Neuronal stem cell (in vitro differentiated cells): Measurements from ENCODE around the gene POLN.

ENCODE experiments used
- DNase-seq: peaks from one replicate; pipeline ENCODE4 v3.0.0-alpha.2; 2013; ENCODE audit warnings: low spot score
- H2AFZ ChIP-seq: one replicate; pipeline ENCODE4 v1.6.1; 2013; ENCODE audit warnings: mild to moderate bottlenecking, low read length, inconsistent platforms
- H2AK5ac ChIP-seq: 2 replicates; pipeline ENCODE4 v1.6.1; 2013; ENCODE audit warnings: low read depth, mild to moderate bottlenecking, inconsistent platforms, low read length, moderate library complexity, mixed read lengths
- H2BK120ac ChIP-seq: 2 replicates; pipeline ENCODE4 v1.6.1; 2013; ENCODE audit warnings: low read depth, mild to moderate bottlenecking, inconsistent platforms, low read length, moderate library complexity, mixed read lengths
- H2BK12ac ChIP-seq: one replicate; pipeline ENCODE4 v1.6.1; 2013; ENCODE audit warnings: low read length, inconsistent platforms
- H2BK15ac ChIP-seq: 2 replicates; pipeline ENCODE4 v1.6.1; 2013; ENCODE audit warnings: mild to moderate bottlenecking, low read length, inconsistent platforms, mixed read lengths
- H2BK5ac ChIP-seq: one replicate; pipeline ENCODE4 v1.6.1; 2013; ENCODE audit warnings: inconsistent platforms, mild to moderate bottlenecking, low read length, moderate library complexity
- H3K14ac ChIP-seq: one replicate; pipeline ENCODE4 v1.6.1; 2013; ENCODE audit warnings: low read length, inconsistent platforms
- H3K18ac ChIP-seq: 2 replicates; pipeline ENCODE4 v1.6.1; 2013; ENCODE audit warnings: low read length, inconsistent platforms
- H3K23ac ChIP-seq: 2 replicates; pipeline ENCODE4 v1.6.1; 2013; ENCODE audit warnings: low read depth, mild to moderate bottlenecking, mixed read lengths, low read length, inconsistent platforms; ENCODE audit not compliant: poor library complexity
- H3K27ac ChIP-seq: replicated peaks from 3 replicates; pipeline ENCODE4 v1.5.1; 2013; ENCODE audit warnings: low read length, inconsistent platforms
- H3K27me3 ChIP-seq, 3 experiments: 2 replicates each; pipeline ENCODE4 v1.6.1; 2013; ENCODE audit warnings: low read length in 3 of 3, mild to moderate bottlenecking in 2 of 3, inconsistent platforms in 1 of 3, low read depth in 1 of 3, mixed read lengths in 1 of 3, moderate library complexity in 1 of 3; ENCODE audit not compliant: control insufficient read depth in 3 of 3, insufficient read depth in 3 of 3
- H3K36me3 ChIP-seq, 2 donors: replicated peaks in 1 of 2; 2 replicates each; pipeline ENCODE4 v1.6.1; 2013; ENCODE audit warnings: low read length in 2 of 2; ENCODE audit not compliant: control insufficient read depth in 2 of 2, insufficient read depth in 2 of 2
- H3K4ac ChIP-seq: 2 replicates; pipeline ENCODE4 v1.6.1; 2013; ENCODE audit warnings: inconsistent platforms, mild to moderate bottlenecking, low read length, moderate library complexity
- H3K4me1 ChIP-seq, 2 donors: 1 replicate in 1 of 2; 2 replicates in 1 of 2; pipeline ENCODE4 v1.6.1; 2013; ENCODE audit warnings: low read length in 2 of 2, low read depth in 1 of 2; ENCODE audit not compliant: control insufficient read depth in 2 of 2, insufficient read depth in 1 of 2
- H3K4me2 ChIP-seq: one replicate; pipeline ENCODE4 v1.6.1; 2013; ENCODE audit warnings: mild to moderate bottlenecking, low read length, inconsistent platforms; ENCODE audit not compliant: insufficient read depth, poor library complexity, severe bottlenecking
- H3K4me3 ChIP-seq, 2 donors: 2 replicates each; pipeline ENCODE4 v1.5.1; 2013; ENCODE audit warnings: low read length in 2 of 2, mild to moderate bottlenecking in 2 of 2, inconsistent platforms in 1 of 2, moderate library complexity in 1 of 2
- H3K79me1 ChIP-seq: one replicate; pipeline ENCODE4 v1.6.1; 2013; ENCODE audit warnings: low read depth, mild to moderate bottlenecking, inconsistent platforms, low read length, moderate library complexity
- H3K9ac ChIP-seq: one replicate; pipeline ENCODE4 v1.6.1; 2013; ENCODE audit warnings: mild to moderate bottlenecking, low read depth, low read length, inconsistent platforms; ENCODE audit not compliant: poor library complexity
- H3K9me3 ChIP-seq, 2 donors: replicated peaks in 1 of 2; 2 replicates each; pipeline versions ENCODE3 to v1.6.1; 2013; ENCODE audit warnings: low read length in 2 of 2, mild to moderate bottlenecking in 2 of 2, inconsistent platforms in 1 of 2, low read depth in 1 of 2, mixed read lengths in 1 of 2, moderate library complexity in 1 of 2; ENCODE audit not compliant: control insufficient read depth in 2 of 2, insufficient read depth in 1 of 2
- H4K8ac ChIP-seq: one replicate; pipeline ENCODE4 v1.6.1; 2013; ENCODE audit warnings: low read depth, mild to moderate bottlenecking, inconsistent platforms, low read length, moderate library complexity
- H4K91ac ChIP-seq: one replicate; pipeline ENCODE4 v1.6.1; 2013; ENCODE audit warnings: low read length, low read depth, mild to moderate bottlenecking, inconsistent platforms; ENCODE audit not compliant: poor library complexity
- WGBS, 2 donors: extraction: QIAGEN DNeasy Blood & Tissue Kit; methylation state at CpG; one replicate each; pipeline ENCODE4 v1.1.7; 2013; ENCODE audit warnings: missing lambda C conversion rate in 2 of 2, mixed read lengths in 1 of 2; ENCODE audit not compliant: insufficient read length in 2 of 2, insufficient replicate concordance in 1 of 2; ENCODE audit errors: extremely low coverage in 2 of 2; 5-methylcytosine and 5-hydroxymethylcytosine counted together

Gene POLN

DNA sequence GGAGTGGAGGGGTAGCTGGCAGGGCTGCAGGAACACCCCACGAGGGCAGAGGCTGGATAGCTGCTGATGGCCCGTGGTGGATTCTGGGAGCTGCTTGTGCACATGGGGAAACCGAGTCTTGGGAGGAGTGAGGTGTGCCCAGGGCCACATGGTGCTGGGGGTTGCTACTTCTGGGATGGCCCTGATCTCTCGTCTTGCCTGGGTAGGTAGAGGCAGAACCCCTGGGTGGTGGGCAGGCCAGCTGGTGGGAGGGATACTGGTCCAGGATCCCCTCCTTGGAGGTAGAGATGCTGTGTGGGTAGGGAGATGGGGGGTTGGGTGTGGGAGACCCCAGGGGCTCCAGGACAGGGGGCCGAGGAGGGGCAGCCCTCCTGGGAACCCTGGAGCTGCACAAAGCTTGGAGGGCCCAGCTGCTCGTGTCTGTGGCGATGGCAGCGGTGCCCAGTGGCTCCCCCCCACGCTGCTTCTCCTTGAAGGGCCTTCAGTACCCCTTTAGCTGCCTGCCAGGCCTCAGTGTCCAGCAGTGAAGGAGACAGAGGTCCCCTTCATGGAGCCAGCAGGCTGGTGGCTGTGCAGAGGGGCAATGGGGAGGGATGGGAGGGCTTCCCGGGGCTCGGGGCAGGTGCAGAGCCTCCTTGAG lies 179.6 kb downstream of the POLN start:
- H4K91ac ChIP-seq: no peak overlapping the region
- H3K27ac ChIP-seq: no peak overlapping the region
- H2BK12ac ChIP-seq: no peak overlapping the region
- no peak overlapping the region for H3K4ac ChIP-seq
- H2AK5ac ChIP-seq: no peak overlapping the region
- H3K23ac ChIP-seq: peak overlapping the region; percentile 85
- no peaks in the 10 kb centered on the region for H3K9me3 ChIP-seq
- H2BK15ac ChIP-seq: no peak overlapping the region
- peaks cover 7% of the 10 kb centered on the region for H3K79me1 ChIP-seq
- peak overlapping the region in 1 of 2 donors; percentile 12 for H3K4me3 ChIP-seq
- peaks cover 1 to 23% of the 10 kb centered on the region in 2 donors for H3K4me1 ChIP-seq
- no peak for DNase-seq
- peak overlapping the region; percentile 31 for H3K14ac ChIP-seq
- H3K4me2 ChIP-seq: no peak overlapping the region
- no peak overlapping the region for H3K18ac ChIP-seq
- H2BK5ac ChIP-seq: peak overlapping the region; percentile 60
- no peak overlapping the region for H3K9ac ChIP-seq
- no peak overlapping the region for H4K8ac ChIP-seq
- no peak overlapping the region for H2AFZ ChIP-seq
- no CpG with 5 or more reads among the region's 11 CpGs for WGBS, 2 donors
- peaks cover 0 to 37% (median 12%) of the 10 kb centered on the region in 3 experiments for H3K27me3 ChIP-seq
- peaks cover 0 to 44% of the 10 kb centered on the region in 2 donors for H3K36me3 ChIP-seq
- no peak overlapping the region for H2BK120ac ChIP-seq

DNA sequence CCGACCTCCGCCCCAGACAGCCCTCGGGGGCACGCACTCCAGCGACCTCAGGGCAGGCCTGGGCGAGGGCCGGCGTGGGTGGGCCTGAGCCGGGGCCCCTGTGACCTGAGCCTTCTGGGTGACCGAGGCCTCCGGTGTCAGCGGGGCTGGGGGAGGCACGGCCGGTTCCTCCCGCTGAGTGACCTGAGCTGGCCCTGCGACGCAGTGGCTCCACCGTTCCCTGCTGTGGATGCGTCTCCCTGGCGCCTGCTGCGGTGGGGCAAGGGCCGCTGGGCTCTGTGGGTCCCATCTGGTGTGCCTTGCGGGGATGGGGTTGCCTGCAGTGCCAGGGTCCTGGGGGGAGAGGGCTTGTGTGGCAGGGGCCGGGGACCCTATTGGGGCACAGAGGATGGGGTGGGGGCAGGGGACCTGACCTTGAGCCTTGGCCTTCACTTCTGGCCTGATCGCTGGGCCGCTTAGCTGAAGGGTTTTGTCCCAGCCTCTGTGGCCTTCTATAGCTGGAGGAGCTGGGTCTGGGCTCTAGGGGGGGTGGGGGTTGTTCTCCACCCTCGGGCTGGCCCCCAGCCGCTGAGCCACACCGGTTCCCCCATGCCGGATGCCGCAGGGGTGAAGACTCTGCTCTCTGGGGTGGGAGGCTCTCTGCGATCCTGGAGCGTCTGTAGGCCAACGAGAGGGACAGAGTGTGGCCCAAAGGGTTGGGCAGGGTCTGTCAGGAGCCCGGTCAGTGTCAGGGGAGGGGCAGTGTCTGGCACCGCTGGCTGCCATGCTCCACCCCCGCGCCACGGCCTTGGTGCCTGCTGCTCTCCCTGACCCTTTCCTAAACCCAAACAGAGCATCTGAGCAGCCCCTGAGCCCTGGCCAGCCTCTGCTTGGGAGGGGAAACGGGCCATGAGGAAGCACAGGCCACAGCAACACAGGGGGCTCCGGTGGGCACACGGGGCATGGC lies 180.5 kb downstream of the POLN start:
- Histone ChIP-seq H3K14ac (peak overlapping the region; percentile 4), H3K27me3 (peaks cover 0 to 41% (median 12%) of the 10 kb centered on the region in 3 experiments), H3K4me3 (peak overlapping the region; percentile 10 to 71), H3K4me1 (peaks cover 1 to 24% of the 10 kb centered on the region in 2 donors), H3K36me3 (peaks cover 0 to 43% of the 10 kb centered on the region in 2 donors), H2BK15ac (no peak overlapping the region), H2AFZ (no peak overlapping the region), H3K27ac (no peak overlapping the region), H4K8ac (no peak overlapping the region), H3K4ac (peak overlapping the region; percentile 23), H2AK5ac (peak overlapping the region; percentile 68), H3K9me3 (no peaks in the 10 kb centered on the region), H2BK120ac (no peak overlapping the region), H3K18ac (no peak overlapping the region), H2BK5ac (peak overlapping the region; percentile 60), H3K4me2 (peak overlapping the region; percentile 86), H2BK12ac (no peak overlapping the region), H3K9ac (peak overlapping the region; percentile 60), H3K23ac (peak overlapping the region; percentile 85), H4K91ac (no peak overlapping the region), H3K79me1 (peaks cover 7% of the 10 kb centered on the region)
- no peak for DNase-seq
- WGBS, 2 donors: no CpG with 5 or more reads among the region's 42 CpGs

DNA sequence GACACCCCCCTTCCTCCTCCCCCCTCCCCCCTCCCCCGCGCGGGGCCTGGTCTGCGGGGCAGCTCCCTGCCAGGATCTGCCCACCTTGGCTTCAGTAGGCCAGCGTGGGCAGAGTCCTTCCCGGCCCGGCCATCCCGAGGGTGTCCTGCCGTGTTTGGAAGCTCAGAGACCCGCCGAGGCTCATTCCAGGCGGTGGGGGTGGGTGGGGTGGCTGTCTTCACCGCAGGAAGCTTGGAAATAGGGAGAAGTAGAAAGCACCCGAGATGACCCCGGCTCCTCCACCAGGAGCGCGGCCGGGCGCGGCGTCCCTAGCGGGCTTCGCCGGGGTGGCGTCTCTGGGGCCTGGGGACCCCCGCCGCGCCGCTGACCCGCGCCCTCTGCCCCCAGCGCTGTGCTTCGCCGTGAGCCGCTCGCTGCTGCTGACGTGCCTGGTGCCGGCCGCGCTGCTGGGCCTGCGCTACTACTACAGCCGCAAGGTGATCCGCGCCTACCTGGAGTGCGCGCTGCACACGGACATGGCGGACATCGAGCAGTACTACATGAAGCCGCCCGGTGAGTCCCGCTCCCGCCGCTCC lies 181.2 kb downstream of the POLN start:
- no peak overlapping the region for H3K23ac ChIP-seq
- H3K4me3 ChIP-seq: peak overlapping the region in 1 of 2 donors; percentile 71
- H2BK12ac ChIP-seq: no peak overlapping the region
- H3K36me3 ChIP-seq: peaks cover 0 to 43% of the 10 kb centered on the region in 2 donors
- peak overlapping the region; percentile 68 for H2AK5ac ChIP-seq
- no peak overlapping the region for H3K4ac ChIP-seq
- no peak overlapping the region for H2BK120ac ChIP-seq
- H3K79me1 ChIP-seq: peaks cover 7% of the 10 kb centered on the region
- H3K27me3 ChIP-seq: peaks cover 0 to 45% (median 12%) of the 10 kb centered on the region in 3 experiments
- H3K4me1 ChIP-seq: peaks cover 1 to 24% of the 10 kb centered on the region in 2 donors
- no peak overlapping the region for H3K9ac ChIP-seq
- H2BK5ac ChIP-seq: no peak overlapping the region
- H2BK15ac ChIP-seq: no peak overlapping the region
- no peak overlapping the region for H4K91ac ChIP-seq
- WGBS, 2 donors: no CpG with 5 or more reads among the region's 54 CpGs
- H3K27ac ChIP-seq: no peak overlapping the region
- H3K14ac ChIP-seq: no peak overlapping the region
- no peak overlapping the region for H4K8ac ChIP-seq
- H2AFZ ChIP-seq: no peak overlapping the region
- no peak for DNase-seq
- H3K4me2 ChIP-seq: peak overlapping the region; percentile 86
- H3K9me3 ChIP-seq: no peaks in the 10 kb centered on the region
- H3K18ac ChIP-seq: peak overlapping the region; percentile 87
